ENCODE data around the gene CCNL2. TPM values are rescaled to one million over a fixed set of nuclear protein-coding genes. Genes with fewer than 3 reads are reported as not detected.

CCNL2 gene
- total RNA-seq, 2 experiments from 2014 or later, result 86.3 to 92.4 TPM

GRCh38 chr1:1434824-1435105 lies 35.6 kb upstream of the CCNL2 start:
- Mint-ChIP-seq H3K27ac (no peak overlapping the region), H3K27me3 (peaks cover 24% of the 10 kb centered on the region), H3K9me3 (no peaks in the 10 kb centered on the region), H3K4me1 (ENCODE audit: low read depth) (peaks cover 10% of the 10 kb centered on the region), H3K36me3 (ENCODE audit: low read depth) (no peaks in the 10 kb centered on the region), H3K4me3 (peak overlapping the region; percentile 57)
- ATAC-seq (no peak), DNase-seq (no peak)
- no peak for TF ChIP-seq CTCF (IDR thresholded peaks at IDR 0.05)
- CTCF ChIA-PET, result no interaction called here
- POLR2A ChIA-PET, result interaction anchor here (1.5 to 2.8 kb wide), 2 partner anchors 27 to 35 kb away, joined by 7 to 8 read pairs; partner anchors contain the start of genes CCNL2 and MRPL20
- intact Hi-C loops (cut with micrococcal nuclease), result no loop called here

GRCh38 chr1:1434131-1434823 lies 35.1 kb upstream of the CCNL2 start:
- Mint-ChIP-seq H3K27me3 (peaks cover 27% of the 10 kb centered on the region), H3K4me1 (ENCODE audit: low read depth) (peaks cover 10% of the 10 kb centered on the region), H3K36me3 (ENCODE audit: low read depth) (no peaks in the 10 kb centered on the region), H3K27ac (no peak overlapping the region), H3K9me3 (no peaks in the 10 kb centered on the region), H3K4me3 (no peak overlapping the region)
- intact Hi-C loops (cut with micrococcal nuclease), result no loop called here
- DNase-seq, result peak; percentile 50
- POLR2A ChIA-PET, result interaction anchor here (0.9 to 2.8 kb wide), 3 partner anchors 27 to 34 kb away, joined by 3 to 8 read pairs (median 7); partner anchors contain the start of genes CCNL2 and MRPL20
- ATAC-seq, result peak; percentile 18
- no peak for TF ChIP-seq CTCF (IDR thresholded peaks at IDR 0.05)
- CTCF ChIA-PET, result interaction anchor here (1.0 kb wide), 1 partner anchor 34 kb away, joined by 3 read pairs; no protein-coding TSS in a partner anchor

- Mint-ChIP-seq H3K4me3 (no peak overlapping the region), H3K27me3 (peaks cover 25% of the 10 kb centered on the region), H3K4me1 (ENCODE audit: low read depth) (peaks cover 10% of the 10 kb centered on the region), H3K27ac (no peak overlapping the region), H3K9me3 (no peaks in the 10 kb centered on the region), H3K36me3 (ENCODE audit: low read depth) (no peaks in the 10 kb centered on the region)
- peak; percentile 82 for ATAC-seq
- POLR2A ChIA-PET, result interaction anchor here (0.9 to 2.8 kb wide), 3 partner anchors 26 to 34 kb away, joined by 3 to 8 read pairs (median 7); partner anchors contain the start of genes CCNL2 and MRPL20
- intact Hi-C loops (cut with micrococcal nuclease), result no loop called here
- peak; percentile 89 for DNase-seq
- TF ChIP-seq CTCF (IDR thresholded peaks at IDR 0.05), result no peak
- CTCF ChIA-PET, result interaction anchor here (1.0 kb wide), 1 partner anchor 34 kb away, joined by 3 read pairs; no protein-coding TSS in a partner anchor
Observed at GRCh38 chr1:1433804-1434130, 34.6 kb upstream of the CCNL2 start.

- no peaks in the 10 kb centered on the region for H3K9me3 Mint-ChIP-seq
- H3K27me3 Mint-ChIP-seq, result peaks cover 24% of the 10 kb centered on the region
- no peak for DNase-seq
- H3K4me3 Mint-ChIP-seq, result no peak overlapping the region
- intact Hi-C loops (cut with micrococcal nuclease), result no loop called here
- no peak for TF ChIP-seq CTCF (IDR thresholded peaks at IDR 0.05)
- no peak overlapping the region for H3K27ac Mint-ChIP-seq
- ATAC-seq, result no peak
- CTCF ChIA-PET, result interaction anchor here (1.0 kb wide), 1 partner anchor 33 kb away, joined by 3 read pairs; no protein-coding TSS in a partner anchor
- peaks cover 13% of the 10 kb centered on the region for H3K4me1 Mint-ChIP-seq (ENCODE audit: low read depth)
- POLR2A ChIA-PET, result interaction anchor here (1.5 to 2.8 kb wide), 2 partner anchors 26 to 33 kb away, joined by 7 to 8 read pairs; partner anchors contain the start of genes CCNL2 and MRPL20
- no peaks in the 10 kb centered on the region for H3K36me3 Mint-ChIP-seq (ENCODE audit: low read depth)
Observed at GRCh38 chr1:1432951-1433803, 34.0 kb upstream of the CCNL2 start.

Data from activated CD8-positive, alpha-beta T cell treated with anti-CD3 and anti-CD28 coated beads for 36 hours (primary cell).